VCaP (cell line): ENCODE results near the gene P2RX6.
A peak's percentile ranks its signal among the peaks of the same experiment; 100 is the strongest.
"Not testable (repeated sequence)": the region's sequence is repeated elsewhere in the genome, so short reads cannot be mapped to it uniquely, and the experiment has no call there.

Experiments
- H3K27ac ChIP-seq: fragments of 450-650 bp; 2 replicates; pipeline ENCODE4 v1.5.1; 2017
- CTCF ChIP-seq: fragments of 450-650 bp; conservative IDR thresholded peaks from 2 replicates; pipeline ENCODE4 v1.5.1; 2017; ENCODE audit warnings: mild to moderate bottlenecking, moderate library complexity

Gene P2RX6

GRCh38 chr22:21068681-21069276 lies 53.8 kb downstream of the P2RX6 start:
- TF ChIP-seq CTCF: no peak
- peak overlapping the region; percentile 67 for H3K27ac ChIP-seq

- peak overlapping the region; percentile 67 for H3K27ac ChIP-seq
Measured at GRCh38 chr22:21069375-21069774, 54.4 kb downstream of the P2RX6 start.

GRCh38 chr22:21070690-21071615 lies 56.0 kb downstream of the P2RX6 start:
- no peak for TF ChIP-seq CTCF

More at GRCh38 chr22:21069375-21069774, 54.4 kb downstream of the P2RX6 start:
- TF ChIP-seq CTCF: no peak

GRCh38 chr22:21071796-21072195 lies 56.8 kb downstream of the P2RX6 start:
- H3K27ac ChIP-seq: not testable (repeated sequence)

More at GRCh38 chr22:21070690-21071615, 56.0 kb downstream of the P2RX6 start:
- H3K27ac ChIP-seq: no peak overlapping the region

GRCh38 chr22:21073023-21073422 lies 58.1 kb downstream of the P2RX6 start:
- no peak for TF ChIP-seq CTCF
- H3K27ac ChIP-seq: no peak overlapping the region

- no peak overlapping the region for H3K27ac ChIP-seq
Measured at GRCh38 chr22:21073482-21073881, 58.5 kb downstream of the P2RX6 start.

GRCh38 chr22:21074102-21074715 lies 59.2 kb downstream of the P2RX6 start:
- no peak for TF ChIP-seq CTCF
- H3K27ac ChIP-seq: no peak overlapping the region

More at GRCh38 chr22:21073482-21073881, 58.5 kb downstream of the P2RX6 start:
- no peak for TF ChIP-seq CTCF
